IPS-15b (cell line): ENCODE results near the gene PNMA3.
"Not testable (repeated sequence)": the region's sequence is repeated elsewhere in the genome, so short reads cannot be mapped to it uniquely, and the experiment has no call there.

Source experiments
- H3K27me3 ChIP-seq: one replicate; pipeline ENCODE4 v1.6.1; 2013; ENCODE audit warnings: low read length; ENCODE audit not compliant: control insufficient read depth, insufficient read depth
- H3K36me3 ChIP-seq: one replicate; pipeline ENCODE4 v1.6.1; 2013; ENCODE audit warnings: low read length; ENCODE audit not compliant: control insufficient read depth, insufficient read depth
- H3K4me1 ChIP-seq: one replicate; pipeline ENCODE4 v1.6.1; 2013; ENCODE audit warnings: mild to moderate bottlenecking, low read length; ENCODE audit not compliant: control insufficient read depth, insufficient read depth
- H3K4me3 ChIP-seq: one replicate; pipeline ENCODE4 v1.5.1; 2013; ENCODE audit warnings: low read depth, low read length
- H3K9ac ChIP-seq: one replicate; pipeline ENCODE4 v1.6.1; 2013; ENCODE audit warnings: low read depth, mild to moderate bottlenecking, low read length
- H3K9me3 ChIP-seq: one replicate; pipeline ENCODE4 v1.6.1; 2013; ENCODE audit warnings: mild to moderate bottlenecking, low read length; ENCODE audit not compliant: control insufficient read depth, insufficient read depth

The PNMA3 gene

DNA sequence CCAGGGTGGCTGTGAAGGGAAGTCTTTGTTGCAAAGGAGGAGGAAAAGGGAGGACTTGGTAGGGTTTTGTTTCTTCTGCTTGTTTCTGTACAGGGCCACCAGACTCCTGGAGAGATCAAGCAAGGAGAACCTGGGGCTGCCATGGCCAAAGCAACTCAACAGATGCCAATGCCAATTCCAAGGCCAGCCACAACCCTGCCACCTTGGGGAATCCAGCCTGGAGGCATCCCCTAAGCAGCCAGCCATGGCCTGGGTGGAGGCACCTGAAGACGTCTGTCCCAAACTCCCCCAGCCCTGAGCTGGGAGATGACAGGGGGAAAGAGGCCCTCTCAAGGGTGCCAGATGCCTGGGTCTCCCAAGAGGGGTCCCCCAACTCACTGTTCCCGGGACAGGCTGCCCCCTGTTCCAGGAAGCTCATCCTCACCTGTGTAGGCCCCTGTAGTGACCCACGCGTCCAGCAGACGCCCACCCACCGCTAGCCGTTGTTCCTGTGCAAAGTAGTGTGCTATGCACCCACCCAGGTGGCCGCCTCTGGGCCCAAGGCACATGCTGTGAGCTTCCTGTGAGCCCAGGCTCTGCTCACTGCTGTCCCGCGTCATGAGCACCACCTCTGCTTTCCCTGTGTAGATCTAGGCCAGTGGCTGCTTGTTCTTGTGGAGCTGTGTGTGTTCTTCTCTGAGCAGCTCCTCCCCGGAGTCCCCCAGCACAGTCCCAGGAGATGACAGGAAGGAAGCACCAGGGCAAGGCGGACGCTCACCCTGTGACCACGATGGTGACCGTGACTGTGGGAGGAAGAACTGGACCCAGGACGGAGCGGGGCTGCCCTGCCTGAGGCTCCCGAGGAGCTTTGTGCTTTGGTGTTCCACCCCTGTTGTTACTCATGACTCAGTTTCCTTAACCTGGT, 3.2 kb downstream of the PNMA3 start:
- no peaks in the 10 kb centered on the region for H3K9me3 ChIP-seq
- H3K36me3 ChIP-seq, result peaks cover 2% of the 10 kb centered on the region
- H3K27me3 ChIP-seq, result peaks cover 12% of the 10 kb centered on the region
- H3K4me3 ChIP-seq, result no peak overlapping the region
- no peak overlapping the region for H3K9ac ChIP-seq
- no peaks in the 10 kb centered on the region for H3K4me1 ChIP-seq

DNA sequence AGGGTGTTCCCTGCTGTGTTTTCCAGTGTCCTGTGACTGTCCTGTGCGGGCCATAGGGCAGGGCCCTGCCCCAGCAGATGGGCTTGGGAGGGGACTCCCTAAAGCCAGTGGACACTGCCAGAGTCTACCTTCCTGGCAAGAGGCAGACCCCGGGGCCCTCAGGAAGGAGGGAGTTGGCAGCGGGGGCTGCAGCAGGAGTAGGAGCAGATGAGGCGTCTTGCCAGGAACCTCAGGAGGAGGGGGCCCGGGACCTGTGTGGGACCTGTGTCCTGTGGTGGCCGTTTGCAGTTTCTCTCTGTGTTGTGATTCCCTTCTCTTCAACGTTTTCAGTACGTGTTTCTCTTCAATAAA, 3.8 kb downstream of the PNMA3 start:
- Histone ChIP-seq H3K4me3 (no peak overlapping the region), H3K9me3 (no peaks in the 10 kb centered on the region), H3K9ac (no peak overlapping the region), H3K4me1 (no peaks in the 10 kb centered on the region), H3K27me3 (peaks cover 8% of the 10 kb centered on the region), H3K36me3 (peaks cover 2% of the 10 kb centered on the region)

DNA sequence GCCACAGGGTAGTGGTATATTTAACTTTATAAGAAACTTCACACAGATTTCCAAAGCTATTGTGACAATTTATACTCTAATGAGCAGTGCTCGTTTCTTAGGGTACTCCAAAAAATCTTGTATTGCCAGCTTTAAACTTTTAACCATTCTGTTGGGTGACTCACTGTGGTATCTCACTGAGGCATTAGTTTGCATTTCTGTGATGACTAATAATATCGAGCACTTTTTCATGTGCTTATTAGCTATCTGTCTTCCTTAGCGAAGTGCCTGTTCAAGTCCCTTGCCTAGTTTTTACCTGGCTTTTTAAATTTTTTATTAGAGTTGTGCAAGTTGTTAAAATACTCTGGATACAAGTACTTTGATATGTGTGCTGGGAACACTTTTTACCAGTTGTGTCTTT, 5.5 kb downstream of the PNMA3 start:
- Histone ChIP-seq H3K4me1 (no peaks in the 10 kb centered on the region), H3K9me3 (no peaks in the 10 kb centered on the region), H3K9ac (no peak overlapping the region), H3K27me3 (peaks cover 4% of the 10 kb centered on the region), H3K36me3 (peaks cover 2% of the 10 kb centered on the region), H3K4me3 (no peak overlapping the region)

DNA sequence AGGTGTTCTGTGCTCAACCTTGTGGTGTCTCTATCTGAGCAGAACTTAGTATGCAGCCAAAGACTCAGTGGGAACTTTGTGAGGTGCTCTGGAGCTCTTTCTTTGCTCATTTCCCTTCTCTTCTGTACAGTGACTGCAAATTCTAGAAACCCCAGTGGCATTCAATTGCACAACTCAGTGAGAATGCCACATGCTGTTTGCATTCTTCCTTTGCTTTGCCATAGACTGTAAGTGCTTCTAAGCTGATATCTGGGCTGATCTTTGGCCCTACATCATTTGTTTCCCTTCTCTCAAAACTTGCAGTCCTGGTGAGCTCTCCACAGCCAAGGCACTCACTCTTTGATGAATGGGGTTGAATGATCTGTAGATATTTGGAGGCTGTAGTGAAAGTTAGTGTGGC, 7.0 kb downstream of the PNMA3 start:
- no peak overlapping the region for H3K9ac ChIP-seq
- H3K4me1 ChIP-seq, result no peaks in the 10 kb centered on the region
- H3K9me3 ChIP-seq, result no peaks in the 10 kb centered on the region
- H3K4me3 ChIP-seq, result no peak overlapping the region
- H3K36me3 ChIP-seq, result peaks cover 2% of the 10 kb centered on the region
- H3K27me3 ChIP-seq, result no peaks in the 10 kb centered on the region

DNA sequence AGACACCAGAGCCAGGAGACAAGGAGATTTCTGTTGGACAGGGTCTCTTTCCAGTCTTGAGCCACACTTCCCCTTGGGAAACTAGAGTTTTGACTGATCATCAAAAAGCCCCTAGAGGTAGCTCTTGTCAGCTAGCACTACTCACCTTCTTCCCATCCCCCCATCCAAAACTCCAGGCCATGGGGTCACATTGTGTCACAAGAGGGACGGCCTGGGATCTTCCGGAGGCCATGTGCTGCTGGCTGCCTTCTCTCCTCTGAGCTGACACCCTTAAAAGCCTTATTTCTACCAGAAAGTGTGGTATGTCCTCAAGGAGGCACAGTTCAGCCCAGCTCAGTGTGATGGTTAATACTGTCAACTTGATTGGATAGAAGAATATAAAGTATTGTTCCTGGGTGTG, 7.8 kb downstream of the PNMA3 start:
- Histone ChIP-seq H3K36me3 (no peaks in the 10 kb centered on the region), H3K27me3 (no peaks in the 10 kb centered on the region), H3K9me3 (no peaks in the 10 kb centered on the region), H3K4me1 (no peaks in the 10 kb centered on the region), H3K4me3 (no peak overlapping the region), H3K9ac (no peak overlapping the region)

DNA sequence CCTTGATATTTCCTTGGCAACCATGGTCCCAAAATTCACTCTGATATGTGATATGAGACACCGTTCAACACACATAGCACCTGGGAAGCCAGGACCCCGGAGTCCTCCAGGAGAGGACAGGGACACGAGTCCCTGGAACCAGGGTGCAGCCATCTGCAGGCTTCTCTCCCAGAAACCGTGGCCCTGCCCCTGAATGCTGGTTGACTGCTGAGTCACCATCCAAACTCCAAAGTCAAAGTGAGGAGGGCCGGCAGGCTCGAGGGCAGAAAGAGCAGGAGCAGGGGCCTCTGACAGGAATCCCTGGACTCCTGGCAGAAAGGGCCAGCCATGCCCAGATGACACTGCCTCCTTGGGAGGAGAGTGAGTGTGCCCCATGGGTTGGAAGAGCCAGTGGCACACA, 9.1 kb downstream of the PNMA3 start:
- Histone ChIP-seq H3K9ac (no peak overlapping the region), H3K4me3 (no peak overlapping the region), H3K9me3 (no peaks in the 10 kb centered on the region), H3K27me3 (no peaks in the 10 kb centered on the region), H3K36me3 (no peaks in the 10 kb centered on the region), H3K4me1 (no peaks in the 10 kb centered on the region)

DNA sequence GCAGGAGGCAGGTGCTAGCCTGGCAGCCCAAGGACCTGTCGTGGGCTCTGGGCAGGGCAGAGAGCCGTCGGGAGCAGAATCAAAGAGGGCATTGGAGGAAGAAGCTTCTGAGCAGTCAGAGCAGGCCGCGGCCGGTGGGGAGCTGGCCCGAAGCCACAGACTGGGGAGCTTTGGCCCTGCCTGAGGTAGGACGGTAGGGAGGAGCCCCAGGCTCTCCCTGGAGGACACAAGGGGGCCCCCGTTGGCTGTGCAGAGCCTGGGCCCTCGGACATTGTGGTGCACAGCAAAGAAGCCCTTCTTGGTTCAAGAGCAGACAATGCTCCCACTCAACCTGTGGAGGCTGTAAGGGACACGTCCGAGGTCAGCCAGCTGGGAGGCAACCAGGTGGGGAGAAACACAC, 10.1 kb downstream of the PNMA3 start:
- H3K9ac ChIP-seq, H3K27me3 ChIP-seq, H3K4me1 ChIP-seq, H3K36me3 ChIP-seq, H3K9me3 ChIP-seq, H3K4me3 ChIP-seq: not testable (repeated sequence)

DNA sequence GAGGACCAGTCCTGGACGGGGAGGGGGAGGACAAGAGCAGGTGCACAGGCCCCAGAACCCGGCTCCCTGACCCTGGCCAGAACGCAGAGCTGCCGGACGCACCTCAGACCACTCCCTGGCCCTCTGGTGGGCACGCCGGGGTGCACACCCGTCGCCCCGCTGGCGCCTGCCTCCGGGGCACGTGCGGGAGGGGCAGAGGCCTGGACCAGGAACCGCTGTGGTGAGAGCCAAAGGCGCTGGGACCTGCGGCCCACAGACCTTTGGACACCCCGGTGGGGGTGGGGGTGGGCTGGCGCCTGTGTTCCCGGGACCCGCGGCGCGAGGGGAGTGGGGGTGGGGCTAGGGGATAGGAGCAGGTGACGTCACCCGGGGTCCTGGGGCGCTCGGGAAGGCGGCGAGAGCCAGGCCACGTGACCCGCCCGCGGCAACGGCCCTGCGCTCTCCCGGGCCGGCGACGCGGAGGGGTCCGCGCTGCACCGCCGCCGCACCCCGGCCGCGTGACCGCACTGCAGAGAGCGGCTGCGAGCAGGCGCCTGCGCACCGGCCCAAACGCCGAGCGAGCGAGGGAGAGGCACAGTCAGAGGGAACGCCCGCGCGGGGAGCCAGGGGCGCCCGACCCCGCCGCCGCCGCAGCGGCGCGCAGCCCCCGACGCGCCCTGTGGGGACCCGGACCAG, 15.8 kb downstream of the PNMA3 start, which contains the start of gene PNMA6A:
Gene PNMA6A (plus strand): TSS at position 546 of the 675 bp plus-strand sequence. CDS start 609 bp downstream, outside the sequence.
- H3K36me3 ChIP-seq, H3K4me1 ChIP-seq, H3K9ac ChIP-seq, H3K9me3 ChIP-seq, H3K4me3 ChIP-seq, H3K27me3 ChIP-seq: not testable (repeated sequence)

DNA sequence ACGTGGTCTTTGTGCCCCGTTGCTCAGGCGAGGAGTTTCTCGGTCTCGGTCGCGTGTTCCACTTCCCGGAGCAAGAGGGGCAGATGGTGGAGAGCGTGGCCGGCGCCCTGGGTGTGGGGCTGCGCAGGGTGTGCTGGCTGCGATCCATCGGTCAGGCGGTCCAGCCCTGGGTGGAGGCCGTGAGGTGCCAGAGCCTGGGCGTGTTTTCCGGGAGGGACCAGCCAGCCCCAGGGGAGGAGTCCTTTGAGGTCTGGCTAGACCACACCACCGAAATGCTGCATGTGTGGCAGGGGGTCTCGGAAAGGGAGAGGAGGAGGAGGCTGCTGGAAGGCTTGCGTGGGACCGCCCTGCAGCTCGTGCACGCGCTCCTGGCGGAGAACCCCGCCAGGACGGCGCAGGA, 17.1 kb downstream of the PNMA3 start:
- not testable (repeated sequence) for H3K9ac ChIP-seq, H3K36me3 ChIP-seq, H3K9me3 ChIP-seq, H3K4me1 ChIP-seq, H3K27me3 ChIP-seq, H3K4me3 ChIP-seq

DNA sequence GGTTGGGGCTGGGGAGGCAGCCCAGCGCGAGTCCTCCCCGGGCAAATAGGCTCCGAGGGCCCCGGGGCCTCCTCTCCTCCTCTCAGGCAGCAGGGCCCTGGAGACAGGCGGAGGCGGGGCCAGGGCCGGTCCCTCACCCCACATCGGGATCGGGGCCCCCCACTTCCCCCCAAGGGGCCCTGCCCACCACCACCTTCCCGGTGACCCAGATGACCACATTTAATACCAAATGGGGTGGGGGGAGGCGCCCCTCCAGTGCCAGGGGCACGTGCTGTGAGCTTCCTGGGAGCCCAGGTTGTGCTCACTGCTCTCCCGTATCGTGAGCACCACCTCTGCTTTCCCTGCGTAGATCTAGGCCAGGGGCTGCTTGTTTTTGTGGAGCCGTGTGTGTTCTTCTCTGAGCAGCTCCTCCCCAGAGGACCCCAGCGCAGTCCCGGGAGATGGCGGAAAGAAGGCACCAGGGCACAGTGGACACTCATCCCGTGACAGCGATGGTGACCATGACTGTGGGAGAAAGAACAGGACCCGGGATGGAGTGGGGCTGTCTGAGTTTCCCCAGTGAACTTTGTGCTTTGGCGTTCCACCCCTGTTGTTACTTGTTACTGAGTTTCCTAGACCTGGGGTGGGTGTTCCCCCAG, 18.1 kb downstream of the PNMA3 start:
- Histone ChIP-seq H3K27me3 (no peaks in the 10 kb centered on the region), H3K4me1 (no peaks in the 10 kb centered on the region), H3K9ac (no peak overlapping the region), H3K36me3 (no peaks in the 10 kb centered on the region), H3K9me3 (no peaks in the 10 kb centered on the region), H3K4me3 (no peak overlapping the region)

DNA sequence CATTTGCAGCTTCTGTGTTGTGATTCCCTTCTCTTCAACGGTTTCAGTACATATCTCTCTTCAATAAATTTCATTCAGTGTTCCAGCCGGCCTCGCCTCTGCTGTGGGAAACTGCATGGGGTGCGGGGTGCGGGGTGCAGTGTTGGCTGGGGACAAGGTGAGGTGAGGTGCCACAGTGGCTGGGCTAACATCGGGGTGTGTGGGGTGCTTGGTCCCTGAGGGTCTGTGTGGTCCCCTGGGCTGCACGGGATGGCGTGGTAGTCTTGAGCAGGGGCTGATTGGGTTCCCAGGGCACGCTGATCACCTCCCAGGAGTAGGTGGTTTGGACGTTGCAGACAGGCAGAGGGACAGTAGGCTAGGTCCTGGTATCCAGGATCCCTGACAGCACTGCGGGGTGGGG, 18.7 kb downstream of the PNMA3 start:
- no peak overlapping the region for H3K4me3 ChIP-seq
- H3K36me3 ChIP-seq, result no peaks in the 10 kb centered on the region
- H3K27me3 ChIP-seq, result no peaks in the 10 kb centered on the region
- H3K4me1 ChIP-seq, result no peaks in the 10 kb centered on the region
- H3K9ac ChIP-seq, result no peak overlapping the region
- H3K9me3 ChIP-seq, result no peaks in the 10 kb centered on the region

DNA sequence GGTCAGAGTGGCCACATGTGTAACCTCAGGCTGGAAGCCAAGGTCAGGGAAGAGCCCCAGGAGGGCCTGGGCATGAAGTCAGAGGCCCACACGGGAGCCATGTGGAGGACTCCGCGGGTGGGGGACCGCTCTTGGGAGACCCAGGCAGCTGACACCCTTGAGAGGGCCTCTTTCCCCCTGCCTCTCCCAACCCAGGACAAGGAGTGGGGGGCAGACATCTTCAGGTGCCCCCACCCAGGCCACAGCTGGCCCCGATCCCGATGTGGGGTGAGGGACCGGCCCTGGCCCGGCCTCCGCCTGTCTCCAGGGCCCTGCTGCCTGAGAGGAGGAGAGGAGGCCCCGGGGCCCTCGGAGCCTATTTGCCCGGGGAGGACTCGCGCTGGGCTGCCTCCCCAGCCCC, 19.1 kb downstream of the PNMA3 start:
- Histone ChIP-seq H3K27me3 (no peaks in the 10 kb centered on the region), H3K9me3 (no peaks in the 10 kb centered on the region), H3K9ac (no peak overlapping the region), H3K4me3 (no peak overlapping the region), H3K4me1 (no peaks in the 10 kb centered on the region), H3K36me3 (no peaks in the 10 kb centered on the region)
